GM13977 (cell line): ENCODE data around the gene FARS2.

Experiments
- DNase-seq: peaks from one replicate; pipeline ENCODE4 v3.0.0; 2012; ENCODE audit warnings: low spot score
- CTCF ChIP-seq: IDR thresholded peaks from 2 replicates; pipeline ENCODE4 v1.5.1; 2012; ENCODE audit warnings: mild to moderate bottlenecking, control low read depth; ENCODE audit not compliant: insufficient read depth; ENCODE audit errors: extremely low read depth, missing control alignments
- in situ Hi-C: fragments of 300-500 bp; cut with MboI; formaldehyde crosslinking; loops from one replicate; pipeline ENCODE4 v1.12.0; 2022; ENCODE audit warnings: low sequenced_read_pairs, low pct_unique_long_range_greater_than_20kb, mixed read lengths, inconsistent platforms; ENCODE audit not compliant: unreplicated experiment

The FARS2 gene

GRCh38 chr6:5443491-5443890 is 182.2 kb downstream of the FARS2 start:
- TF ChIP-seq CTCF = no peak
- in situ Hi-C loops = no loop called here
- DNase-seq = no peak

GRCh38 chr6:5446362-5447075 is 185.2 kb downstream of the FARS2 start:
- TF ChIP-seq CTCF = no peak
- in situ Hi-C loops = no loop called here
- DNase-seq = peak; percentile 15

DNA sequence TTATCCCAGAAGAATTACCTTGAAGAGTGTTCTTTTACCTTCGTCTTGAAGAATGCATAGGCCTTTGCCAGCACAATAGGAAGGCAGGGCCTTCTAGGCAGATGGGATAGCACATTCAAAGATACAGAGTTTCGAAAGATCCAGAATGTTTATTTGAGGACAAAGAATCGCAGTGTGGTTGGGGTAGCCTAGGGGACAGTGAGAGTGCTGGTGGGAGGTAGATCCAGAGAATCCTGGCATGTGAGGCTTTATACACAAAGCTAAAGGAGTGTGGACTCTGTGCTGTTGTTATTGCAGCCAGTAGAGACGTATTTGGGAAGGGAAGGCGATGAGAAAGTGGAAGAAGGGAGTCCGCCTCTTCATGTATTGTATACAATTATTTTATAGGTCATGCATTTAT is 186.6 kb downstream of the FARS2 start:
- TF ChIP-seq CTCF = no peak
- in situ Hi-C loops = no loop called here
- DNase-seq = no peak

DNA sequence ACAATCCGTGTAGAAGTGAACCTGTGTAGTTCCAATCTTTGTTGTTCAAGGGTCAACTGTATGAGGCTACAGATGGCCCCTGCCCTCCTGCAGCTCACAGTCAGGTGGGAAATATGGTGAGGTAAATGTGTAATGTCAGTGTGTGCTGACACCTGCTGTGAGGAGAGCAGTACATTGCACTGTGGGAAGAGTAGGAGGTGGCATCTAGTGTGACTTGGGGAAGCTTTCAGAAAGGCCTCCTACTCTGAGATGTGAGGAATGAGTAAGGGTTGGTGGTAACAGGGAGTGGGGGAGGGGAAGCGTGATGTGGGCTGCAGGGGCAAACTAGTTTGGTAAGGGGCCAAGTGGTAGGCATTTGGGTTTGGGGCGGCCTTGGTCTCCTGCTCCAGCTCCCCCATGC is 188.8 kb downstream of the FARS2 start:
- TF ChIP-seq CTCF = no peak
- no peak for DNase-seq
- in situ Hi-C loops = loop anchor here (25.0 kb wide), 1 partner anchor 537 kb away; no protein-coding TSS in a partner anchor

DNA sequence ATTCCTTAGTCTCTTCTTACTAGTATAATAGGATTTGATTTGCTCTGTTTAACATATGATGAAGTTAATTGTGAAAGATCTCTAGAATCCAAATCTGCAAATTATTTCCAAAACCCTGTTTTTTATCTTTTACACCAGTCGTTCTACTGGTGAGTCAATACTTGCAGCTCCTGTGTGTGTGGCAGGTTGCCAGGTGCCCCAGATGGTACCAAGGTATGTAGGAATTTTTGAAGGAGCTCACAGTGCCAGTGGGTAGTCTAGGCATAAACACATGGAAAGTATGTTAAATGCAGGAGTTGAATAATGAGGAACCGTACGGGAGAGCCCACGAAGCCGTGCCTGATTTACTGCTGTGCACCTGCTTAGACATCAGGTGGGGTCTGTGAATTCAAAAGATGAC is 192.2 kb downstream of the FARS2 start:
- in situ Hi-C loops = loop anchor here (25.0 kb wide), 1 partner anchor 534 kb away; no protein-coding TSS in a partner anchor
- no peak for DNase-seq
- TF ChIP-seq CTCF = no peak

GRCh38 chr6:5455142-5455541 is 193.8 kb downstream of the FARS2 start:
- no peak for TF ChIP-seq CTCF
- no peak for DNase-seq
- in situ Hi-C loops = loop anchor here (25.0 kb wide), 1 partner anchor 532 kb away; no protein-coding TSS in a partner anchor

GRCh38 chr6:5457041-5457440 is 195.7 kb downstream of the FARS2 start:
- no peak for TF ChIP-seq CTCF
- DNase-seq = no peak
- in situ Hi-C loops = loop anchor here (25.0 kb wide), 1 partner anchor 530 kb away; no protein-coding TSS in a partner anchor
